IPS-11a (cell line): ENCODE results near the gene ERBB4.
A peak's percentile ranks its signal among the peaks of the same experiment; 100 is the strongest.

Experiments
- H3K4me3 ChIP-seq: one replicate; pipeline ENCODE4 v1.5.1; 2013; ENCODE audit warnings: low read depth, low read length, control low read depth

Gene ERBB4

GRCh38 chr2:212538305-212539071 lies at the start of gene ERBB4:
Gene ERBB4 (minus strand): TSS chr2:212538802. CDS start chr2:212538530, 272 bp downstream.
- H3K4me3 ChIP-seq: peak within 1 kb of the TSS; percentile 58

- no peak overlapping the region for H3K4me3 ChIP-seq
These were observed 41.5 kb upstream of the ERBB4 start for GRCh38 chr2:212580117-212580516.

- H3K4me3 ChIP-seq: no peak overlapping the region
These were observed 17.7 kb upstream of the ERBB4 start for GRCh38 chr2:212556296-212556695.

GRCh38 chr2:212554233-212554632 lies 15.6 kb upstream of the ERBB4 start:
- no peak overlapping the region for H3K4me3 ChIP-seq

- H3K4me3 ChIP-seq: no peak overlapping the region
These were observed 11.3 kb upstream of the ERBB4 start for GRCh38 chr2:212549941-212550340.

GRCh38 chr2:212549463-212549862 lies 10.9 kb upstream of the ERBB4 start:
- H3K4me3 ChIP-seq: no peak overlapping the region

GRCh38 chr2:212548455-212548819 lies 9.8 kb upstream of the ERBB4 start:
- H3K4me3 ChIP-seq: no peak overlapping the region

- H3K4me3 ChIP-seq: no peak overlapping the region
These were observed 9.3 kb upstream of the ERBB4 start for GRCh38 chr2:212547716-212548454.

GRCh38 chr2:212546669-212547068 lies 8.1 kb upstream of the ERBB4 start:
- no peak overlapping the region for H3K4me3 ChIP-seq

- H3K4me3 ChIP-seq: no peak overlapping the region
These were observed 1.7 kb upstream of the ERBB4 start for GRCh38 chr2:212540341-212540740.

GRCh38 chr2:212539072-212539880 lies 674 bp upstream of the ERBB4 start:
- peak overlapping the region; percentile 58 for H3K4me3 ChIP-seq

- H3K4me3 ChIP-seq: peak overlapping the region; percentile 58
These were observed 787 bp downstream of the ERBB4 start for GRCh38 chr2:212537726-212538304.

- peak overlapping the region; percentile 58 for H3K4me3 ChIP-seq
These were observed 1.5 kb downstream of the ERBB4 start for GRCh38 chr2:212536817-212537725.

GRCh38 chr2:212535996-212536816 lies 2.4 kb downstream of the ERBB4 start:
- peak overlapping the region; percentile 35 for H3K4me3 ChIP-seq

GRCh38 chr2:212534336-212534735 lies 4.3 kb downstream of the ERBB4 start:
- H3K4me3 ChIP-seq: no peak overlapping the region

- H3K4me3 ChIP-seq: no peak overlapping the region
These were observed 6.0 kb downstream of the ERBB4 start for GRCh38 chr2:212532585-212532984.

- no peak overlapping the region for H3K4me3 ChIP-seq
These were observed 6.5 kb downstream of the ERBB4 start for GRCh38 chr2:212532087-212532486.

GRCh38 chr2:212531499-212531898 lies 7.1 kb downstream of the ERBB4 start:
- H3K4me3 ChIP-seq: no peak overlapping the region

GRCh38 chr2:212530991-212531390 lies 7.6 kb downstream of the ERBB4 start:
- no peak overlapping the region for H3K4me3 ChIP-seq
